Natural killer cell (primary cell): ENCODE measurements around the gene TRIM62. TPM values are rescaled to one million over a fixed set of nuclear protein-coding genes. Genes with fewer than 3 reads are reported as not detected.

Experiments used
- ATAC-seq, 3 donors: fragments of 150-1000 bp in 2 of 3; fragments of 200-7000 bp in 1 of 3; cut with Tn5 transposase; 1 replicate in 1 of 3; 2 replicates in 2 of 3; pipeline ENCODE4 v1.10.0; 2021; ENCODE audit warnings: mild to moderate bottlenecking in 2 of 3, moderate library complexity in 2 of 3
- DNase-seq, 2 donors: peaks; one replicate each; pipeline versions ENCODE4 v3.0.0 to v3.0.0-alpha.2; 2013 to 2021; ENCODE audit warnings: mixed read lengths in 1 of 2
- H3K27ac ChIP-seq: one replicate; pipeline ENCODE4 v1.5.1; 2013; ENCODE audit warnings: mild to moderate bottlenecking, low read length
- H3K27me3 ChIP-seq: one replicate; pipeline ENCODE4 v1.6.1; 2013; ENCODE audit warnings: low read length; ENCODE audit not compliant: control insufficient read depth, insufficient read depth
- H3K36me3 ChIP-seq: one replicate; pipeline ENCODE4 v1.6.1; 2013; ENCODE audit warnings: low read length; ENCODE audit not compliant: control insufficient read depth, insufficient read depth
- H3K4me1 ChIP-seq: one replicate; pipeline ENCODE4 v1.6.1; 2013; ENCODE audit warnings: low read length; ENCODE audit not compliant: control insufficient read depth, insufficient read depth
- H3K4me3 ChIP-seq: one replicate; pipeline ENCODE4 v1.5.1; 2013; ENCODE audit warnings: low read length
- H3K9me3 ChIP-seq: one replicate; pipeline ENCODE4 v1.6.1; 2013; ENCODE audit warnings: low read length; ENCODE audit not compliant: control insufficient read depth, insufficient read depth
- H3K27ac Mint-ChIP-seq, 2 donors: one replicate each; pipeline ENCODE4 v1.8.0; 2022; ENCODE audit warnings: mild to moderate bottlenecking in 2 of 2, mixed read lengths in 2 of 2, moderate library complexity in 1 of 2
- H3K27me3 Mint-ChIP-seq, 2 donors: one replicate each; pipeline ENCODE4 v1.8.0; 2022; ENCODE audit warnings: low read depth in 2 of 2, mixed read lengths in 2 of 2
- H3K36me3 Mint-ChIP-seq: one replicate; pipeline ENCODE4 v1.8.0; 2022; ENCODE audit warnings: mixed read lengths
- H3K4me1 Mint-ChIP-seq, 2 donors: one replicate each; pipeline ENCODE4 v1.8.0; 2022; ENCODE audit warnings: mixed read lengths in 2 of 2
- H3K4me3 Mint-ChIP-seq: one replicate; pipeline ENCODE4 v1.8.0; 2022; ENCODE audit warnings: mild to moderate bottlenecking, moderate library complexity, mixed read lengths
- H3K9me3 Mint-ChIP-seq, 2 donors: one replicate each; pipeline ENCODE4 v1.8.0; 2022; ENCODE audit warnings: mixed read lengths in 2 of 2
- CTCF ChIP-seq: fragments of 200-600 bp; IDR thresholded peaks from one replicate; pipeline ENCODE4 v1.8.0; 2022; ENCODE audit warnings: antibody characterized with exemption
- WGBS: methylation state at CpG from one replicate; pipeline ENCODE4 v1.1.7; 2013; ENCODE audit warnings: missing lambda C conversion rate; ENCODE audit not compliant: insufficient coverage; 5-methylcytosine and 5-hydroxymethylcytosine counted together
- intact Hi-C: fragments of 100-400 bp; cut with micrococcal nuclease; formaldehyde crosslinking; loops from one replicate; pipeline ENCODE4 v1.14.2; 2022
- total RNA-seq, 4 donors: library from RNA; stranded (reverse); fragments of 120-200 nt in 1 of 4; gene quantifications; one replicate each; pipeline versions ENCODE4 v1.2.3 to v1.2.4, GENCODE V29; 2013 to 2022

Gene TRIM62
- total RNA-seq, 3 donors from 2014 or later (not counting 1 experiment from before 2014, with no cell fraction given) = 18.2 to 35.4 (median 23.2) TPM

GRCh38 chr1:33224166-33224707 is 42.4 kb upstream of the TRIM62 start:
- ATAC-seq (no peak), DNase-seq (no peak)
- H3K27me3 ChIP-seq = no peaks in the 10 kb centered on the region
- no peak for TF ChIP-seq CTCF
- no peaks in the 10 kb centered on the region for H3K9me3 ChIP-seq
- Mint-ChIP-seq H3K9me3 (peaks cover 2 to 12% of the 10 kb centered on the region in 2 donors), H3K36me3 (peaks cover 10% of the 10 kb centered on the region), H3K27me3 (peaks cover 21 to 23% of the 10 kb centered on the region in 2 donors), H3K4me3 (no peak overlapping the region), H3K4me1 (peaks cover 0 to 1% of the 10 kb centered on the region in 2 donors), H3K27ac (no peak overlapping the region)
- no peaks in the 10 kb centered on the region for H3K36me3 ChIP-seq
- H3K4me3 ChIP-seq = no peak overlapping the region
- 92% methylated on average over 2 of the region's 2 CpGs for WGBS
- no peaks in the 10 kb centered on the region for H3K4me1 ChIP-seq
- H3K27ac ChIP-seq = no peak overlapping the region
- intact Hi-C loops = no loop called here

- no peak for TF ChIP-seq CTCF
- Histone ChIP-seq H3K9me3 (no peaks in the 10 kb centered on the region), H3K27ac (no peak overlapping the region), H3K4me3 (no peak overlapping the region), H3K36me3 (no peaks in the 10 kb centered on the region), H3K4me1 (peaks cover 6% of the 10 kb centered on the region), H3K27me3 (no peaks in the 10 kb centered on the region)
- Mint-ChIP-seq H3K36me3 (peaks cover 10% of the 10 kb centered on the region), H3K9me3 (peaks cover 2 to 12% of the 10 kb centered on the region in 2 donors), H3K4me1 (peaks cover 4 to 10% of the 10 kb centered on the region in 2 donors), H3K4me3 (no peak overlapping the region), H3K27me3 (peaks cover 9 to 10% of the 10 kb centered on the region in 2 donors), H3K27ac (no peak overlapping the region)
- WGBS = 94% methylated on average over 1 of the region's 1 CpG
- no peak for DNase-seq
- ATAC-seq = no peak
- intact Hi-C loops = no loop called here
Observed at GRCh38 chr1:33222381-33222780, 40.5 kb upstream of the TRIM62 start.

- intact Hi-C loops = no loop called here
- H3K36me3 ChIP-seq = no peaks in the 10 kb centered on the region
- no peak for ATAC-seq
- Mint-ChIP-seq H3K36me3 (peaks cover 10% of the 10 kb centered on the region), H3K4me3 (no peak overlapping the region), H3K27me3 (peaks cover 10 to 13% of the 10 kb centered on the region in 2 donors), H3K27ac (no peak overlapping the region), H3K9me3 (peaks cover 2 to 12% of the 10 kb centered on the region in 2 donors), H3K4me1 (peaks cover 4 to 10% of the 10 kb centered on the region in 2 donors)
- 96% methylated on average over 1 of the region's 2 CpGs for WGBS
- no peak overlapping the region for H3K4me3 ChIP-seq
- H3K27me3 ChIP-seq = no peaks in the 10 kb centered on the region
- H3K27ac ChIP-seq = no peak overlapping the region
- TF ChIP-seq CTCF = no peak
- no peak for DNase-seq
- no peaks in the 10 kb centered on the region for H3K9me3 ChIP-seq
- peaks cover 6% of the 10 kb centered on the region for H3K4me1 ChIP-seq
Observed at GRCh38 chr1:33221385-33221758, 39.5 kb upstream of the TRIM62 start.
